Astrocyte (in vitro differentiated cells and primary cell): ENCODE data around the gene RILPL1. TPM values are rescaled to one million over a fixed set of nuclear protein-coding genes. Genes with fewer than 3 reads are reported as not detected.

Experiments
- DNase-seq: peaks from one replicate; pipeline ENCODE4 v3.0.0-alpha.2; 2010; ENCODE audit warnings: low read depth
- FAIRE-seq: peaks from 2 replicates; lab custom pipeline; 2011; peaks lifted over from hg19 to GRCh38; lab: Jason Lieb, UNC
- H2AFZ ChIP-seq: 2 replicates; pipeline ENCODE4 v1.6.0; 2012; ENCODE audit warnings: low read depth, low read length, inconsistent platforms
- H3K27ac ChIP-seq: 2 replicates; pipeline ENCODE4 v1.5.1; 2011; ENCODE audit warnings: low read depth, low read length, inconsistent platforms
- H3K27me3 ChIP-seq: 2 replicates; pipeline ENCODE4 v1.6.0; 2011; ENCODE audit warnings: low read length, inconsistent platforms; ENCODE audit not compliant: insufficient read depth
- H3K36me3 ChIP-seq: 2 replicates; pipeline ENCODE4 v1.5.1; 2011; ENCODE audit warnings: low read length, inconsistent platforms; ENCODE audit not compliant: insufficient read depth
- H3K4me1 ChIP-seq: 2 replicates; pipeline ENCODE4 v1.5.1; 2011; ENCODE audit warnings: low read length, inconsistent platforms; ENCODE audit not compliant: insufficient read depth
- H3K4me2 ChIP-seq: 2 replicates; pipeline ENCODE4 v1.6.0; 2012; ENCODE audit warnings: low read length, inconsistent platforms
- H3K4me3 ChIP-seq: 2 replicates; pipeline ENCODE4 v1.5.1; 2011; ENCODE audit warnings: low read depth, mild to moderate bottlenecking, low read length, inconsistent platforms; ENCODE audit not compliant: insufficient read depth
- H3K79me2 ChIP-seq: 2 replicates; pipeline ENCODE4 v1.6.0; 2012; ENCODE audit warnings: mild to moderate bottlenecking, low read length, inconsistent platforms; ENCODE audit not compliant: insufficient read depth
- H3K9ac ChIP-seq: 2 replicates; pipeline ENCODE4 v1.6.0; 2012; ENCODE audit warnings: mild to moderate bottlenecking, low read length, inconsistent platforms
- H3K9me3 ChIP-seq: 2 replicates; pipeline ENCODE4 v1.5.1; 2012; ENCODE audit warnings: low read depth, mild to moderate bottlenecking, low read length, inconsistent platforms; ENCODE audit not compliant: insufficient read depth
- H4K20me1 ChIP-seq: 2 replicates; pipeline ENCODE4 v1.6.0; 2012; ENCODE audit warnings: low read length, inconsistent platforms; ENCODE audit not compliant: insufficient read depth
- H3K27ac Mint-ChIP-seq: one replicate; pipeline ENCODE4 v1.8.0; 2021; ENCODE audit warnings: mild to moderate bottlenecking, mixed read lengths; ENCODE audit not compliant: unreplicated experiment
- H3K27me3 Mint-ChIP-seq: one replicate; pipeline ENCODE4 v1.8.0; 2021; ENCODE audit warnings: low read depth, mixed read lengths; ENCODE audit not compliant: unreplicated experiment
- H3K36me3 Mint-ChIP-seq: one replicate; pipeline ENCODE4 v1.8.0; 2021; ENCODE audit warnings: low read depth, mixed read lengths; ENCODE audit not compliant: unreplicated experiment
- H3K4me1 Mint-ChIP-seq: one replicate; pipeline ENCODE4 v1.8.0; 2021; ENCODE audit warnings: low read depth, mixed read lengths; ENCODE audit not compliant: unreplicated experiment
- H3K4me3 Mint-ChIP-seq: one replicate; pipeline ENCODE4 v1.8.0; 2021; ENCODE audit warnings: mild to moderate bottlenecking, moderate library complexity, mixed read lengths; ENCODE audit not compliant: unreplicated experiment
- H3K9me3 Mint-ChIP-seq: one replicate; pipeline ENCODE4 v1.8.0; 2021; ENCODE audit warnings: mild to moderate bottlenecking, mixed read lengths; ENCODE audit not compliant: unreplicated experiment
- EZH2 ChIP-seq: IDR thresholded peaks from 2 replicates; pipeline ENCODE4 v1.6.1; 2012; ENCODE audit warnings: mild to moderate bottlenecking, low read length, inconsistent platforms; ENCODE audit not compliant: insufficient read depth
- total RNA-seq: library from RNA; stranded (reverse); gene quantifications from 2 replicates; pipeline ENCODE4 v1.2.1, GENCODE V29; 2021
- TF ChIP-seq, protein P1 (sequence below): IDR thresholded peaks from 2 replicates; pipeline ENCODE4 v1.5.1; 2011; ENCODE audit warnings: low read depth, mild to moderate bottlenecking, inconsistent platforms, low read length, moderate library complexity; ENCODE audit not compliant: insufficient read depth

The RILPL1 gene
- total RNA-seq, 1 donor from 2014 or later = 23.0 TPM

DNA sequence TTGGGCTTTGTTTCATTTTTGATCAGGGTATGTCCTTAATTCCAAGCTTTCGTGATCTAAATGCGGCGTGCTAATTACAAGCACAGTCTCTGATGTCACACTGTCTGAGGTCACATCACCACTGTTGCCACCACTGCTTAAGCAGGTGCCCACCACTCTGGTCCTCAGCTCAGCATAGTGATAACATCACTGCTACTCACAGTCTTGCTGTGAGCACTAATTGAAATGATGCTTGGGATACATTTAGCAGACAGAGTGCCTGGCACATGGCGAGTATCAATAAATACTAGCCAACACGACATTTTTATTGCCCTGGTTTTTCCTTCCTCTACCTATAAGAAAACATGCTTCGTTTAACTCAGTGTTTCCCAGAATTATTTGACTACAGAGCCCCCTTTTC is 104.9 kb downstream of the RILPL1 start:
- no peaks in the 10 kb centered on the region for H3K9me3 ChIP-seq
- TF ChIP-seq, protein P1, sequence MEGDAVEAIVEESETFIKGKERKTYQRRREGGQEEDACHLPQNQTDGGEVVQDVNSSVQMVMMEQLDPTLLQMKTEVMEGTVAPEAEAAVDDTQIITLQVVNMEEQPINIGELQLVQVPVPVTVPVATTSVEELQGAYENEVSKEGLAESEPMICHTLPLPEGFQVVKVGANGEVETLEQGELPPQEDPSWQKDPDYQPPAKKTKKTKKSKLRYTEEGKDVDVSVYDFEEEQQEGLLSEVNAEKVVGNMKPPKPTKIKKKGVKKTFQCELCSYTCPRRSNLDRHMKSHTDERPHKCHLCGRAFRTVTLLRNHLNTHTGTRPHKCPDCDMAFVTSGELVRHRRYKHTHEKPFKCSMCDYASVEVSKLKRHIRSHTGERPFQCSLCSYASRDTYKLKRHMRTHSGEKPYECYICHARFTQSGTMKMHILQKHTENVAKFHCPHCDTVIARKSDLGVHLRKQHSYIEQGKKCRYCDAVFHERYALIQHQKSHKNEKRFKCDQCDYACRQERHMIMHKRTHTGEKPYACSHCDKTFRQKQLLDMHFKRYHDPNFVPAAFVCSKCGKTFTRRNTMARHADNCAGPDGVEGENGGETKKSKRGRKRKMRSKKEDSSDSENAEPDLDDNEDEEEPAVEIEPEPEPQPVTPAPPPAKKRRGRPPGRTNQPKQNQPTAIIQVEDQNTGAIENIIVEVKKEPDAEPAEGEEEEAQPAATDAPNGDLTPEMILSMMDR = no peak
- TF ChIP-seq EZH2 = no peak
- H3K4me2 ChIP-seq = no peak overlapping the region
- no peaks in the 10 kb centered on the region for H3K4me1 ChIP-seq
- H4K20me1 ChIP-seq = no peaks in the 10 kb centered on the region
- Mint-ChIP-seq H3K4me1 (no peaks in the 10 kb centered on the region), H3K4me3 (no peak overlapping the region), H3K36me3 (peaks cover 3% of the 10 kb centered on the region), H3K27ac (no peak overlapping the region), H3K9me3 (no peaks in the 10 kb centered on the region), H3K27me3 (no peaks in the 10 kb centered on the region)
- H3K27me3 ChIP-seq = no peaks in the 10 kb centered on the region
- H2AFZ ChIP-seq = no peak overlapping the region
- FAIRE-seq (no peak), DNase-seq (no peak)
- H3K9ac ChIP-seq = no peak overlapping the region
- H3K79me2 ChIP-seq = no peaks in the 10 kb centered on the region
- no peak overlapping the region for H3K27ac ChIP-seq
- H3K4me3 ChIP-seq = no peak overlapping the region
- H3K36me3 ChIP-seq = no peaks in the 10 kb centered on the region

DNA sequence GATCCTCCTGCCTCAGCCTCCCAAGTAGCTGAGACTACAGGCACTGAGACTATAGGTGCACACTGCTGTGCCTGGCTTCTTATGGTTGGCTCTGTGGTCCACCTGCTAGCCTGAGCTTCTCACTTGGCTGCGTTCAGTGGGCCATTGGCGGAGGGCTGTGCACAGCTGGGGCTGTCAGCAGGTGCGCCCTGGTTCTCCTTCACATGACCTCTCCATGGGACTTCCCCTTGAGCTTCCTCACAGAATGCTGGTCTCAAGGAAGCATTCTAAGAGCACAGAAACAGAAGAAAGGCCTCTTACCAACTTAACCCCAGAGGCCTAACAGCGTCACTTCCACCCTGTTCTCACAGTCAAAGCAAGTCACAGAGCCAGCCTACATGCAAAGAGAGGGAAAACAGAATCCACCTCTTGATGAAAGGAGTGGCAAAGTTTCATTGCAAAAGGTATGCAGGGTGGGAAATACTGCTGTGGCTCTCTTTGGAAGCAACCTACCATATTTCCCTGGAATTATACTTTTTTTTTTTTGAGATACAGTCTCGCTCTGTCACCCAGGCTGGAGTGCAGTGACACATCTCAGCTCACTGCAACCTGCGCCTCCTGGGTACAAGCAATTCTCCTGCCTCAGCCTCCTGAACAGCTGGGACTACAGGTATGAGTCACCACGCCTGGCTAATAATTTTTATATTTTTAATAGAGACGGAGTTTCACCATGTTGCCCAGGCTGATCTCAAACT is 106.3 kb downstream of the RILPL1 start:
- no peak for TF ChIP-seq EZH2
- TF ChIP-seq, protein P1 = no peak
- no peak overlapping the region for H3K27ac ChIP-seq
- Mint-ChIP-seq H3K36me3 (peaks cover 4% of the 10 kb centered on the region), H3K9me3 (no peaks in the 10 kb centered on the region), H3K27me3 (no peaks in the 10 kb centered on the region), H3K4me3 (no peak overlapping the region), H3K4me1 (no peaks in the 10 kb centered on the region), H3K27ac (no peak overlapping the region)
- H2AFZ ChIP-seq = no peak overlapping the region
- H3K9me3 ChIP-seq = no peaks in the 10 kb centered on the region
- no peaks in the 10 kb centered on the region for H3K36me3 ChIP-seq
- DNase-seq (no peak), FAIRE-seq (no peak)
- no peaks in the 10 kb centered on the region for H4K20me1 ChIP-seq
- H3K9ac ChIP-seq = no peak overlapping the region
- no peaks in the 10 kb centered on the region for H3K79me2 ChIP-seq
- no peaks in the 10 kb centered on the region for H3K4me1 ChIP-seq
- H3K4me3 ChIP-seq = no peak overlapping the region
- H3K4me2 ChIP-seq = no peak overlapping the region
- H3K27me3 ChIP-seq = no peaks in the 10 kb centered on the region

DNA sequence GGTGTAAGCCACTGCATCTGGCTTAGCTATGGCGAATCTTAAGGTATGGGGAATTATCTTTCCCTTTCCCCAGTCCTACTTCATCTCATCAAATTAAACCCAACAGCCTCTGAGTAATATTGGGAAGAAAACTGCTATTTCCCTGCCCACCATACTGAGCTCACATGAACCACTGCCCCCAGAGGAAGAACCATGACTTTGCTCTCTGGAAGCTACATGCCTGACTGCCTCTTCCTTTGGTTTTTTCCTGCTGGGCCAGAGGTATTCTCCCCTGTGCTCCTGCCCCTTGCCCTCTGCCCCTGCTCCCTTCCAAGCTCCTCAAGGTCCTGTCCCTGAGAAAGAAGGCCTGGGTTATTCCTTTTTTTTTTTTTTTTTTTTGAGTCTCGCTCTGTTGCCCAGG is 112.2 kb downstream of the RILPL1 start:
- no peaks in the 10 kb centered on the region for H3K9me3 Mint-ChIP-seq
- Histone ChIP-seq H3K4me3 (no peak overlapping the region), H3K27me3 (no peaks in the 10 kb centered on the region), H2AFZ (no peak overlapping the region), H3K27ac (no peak overlapping the region), H3K4me2 (no peak overlapping the region), H3K4me1 (no peaks in the 10 kb centered on the region), H3K79me2 (no peaks in the 10 kb centered on the region), H4K20me1 (no peaks in the 10 kb centered on the region), H3K9me3 (no peaks in the 10 kb centered on the region), H3K36me3 (no peaks in the 10 kb centered on the region), H3K9ac (no peak overlapping the region)
- FAIRE-seq (no peak), DNase-seq (no peak)
- H3K27me3 Mint-ChIP-seq = no peaks in the 10 kb centered on the region
- H3K36me3 Mint-ChIP-seq = peaks cover 4% of the 10 kb centered on the region
- H3K4me1 Mint-ChIP-seq = no peaks in the 10 kb centered on the region
- H3K4me3 Mint-ChIP-seq = no peak overlapping the region
- H3K27ac Mint-ChIP-seq = no peak overlapping the region
- TF ChIP-seq EZH2 = no peak
- TF ChIP-seq, protein P1 = no peak
